Hepatocyte (in vitro differentiated cells): ENCODE results near the gene DR1. TPM values are rescaled to one million over a fixed set of nuclear protein-coding genes. Genes with fewer than 3 reads are reported as not detected.

Source experiments
- DNase-seq: peaks from one replicate; pipeline ENCODE4 v3.0.0-alpha.2; 2016; ENCODE audit warnings: low spot score
- H2AFZ ChIP-seq: fragments of 200-600 bp; sonication (generic); 2 replicates; pipeline ENCODE4 v1.6.0; 2016; ENCODE audit warnings: antibody characterized with exemption, mild to moderate bottlenecking
- H3K27ac ChIP-seq: fragments of 200-600 bp; sonication (generic); 2 replicates; pipeline ENCODE4 v1.5.1; 2016; ENCODE audit warnings: mild to moderate bottlenecking
- H3K27me3 ChIP-seq: fragments of 200-600 bp; sonication (generic); 2 replicates; pipeline ENCODE4 v1.6.1; 2016
- H3K36me3 ChIP-seq: fragments of 200-600 bp; sonication (generic); replicated peaks from 2 replicates; pipeline ENCODE4 v1.5.1; 2016; ENCODE audit warnings: low read depth; ENCODE audit not compliant: insufficient read depth
- H3K4me1 ChIP-seq: fragments of 200-600 bp; sonication (generic); 2 replicates; pipeline ENCODE4 v1.5.1; 2016; ENCODE audit warnings: mild to moderate bottlenecking, moderate library complexity; ENCODE audit not compliant: insufficient read depth
- H3K4me2 ChIP-seq: fragments of 200-600 bp; sonication (generic); 2 replicates; pipeline ENCODE4 v1.6.0; 2016
- H3K4me3 ChIP-seq: fragments of 200-600 bp; sonication (generic); 2 replicates; pipeline ENCODE4 v1.5.1; 2016; ENCODE audit warnings: mild to moderate bottlenecking
- H3K79me2 ChIP-seq: fragments of 200-600 bp; sonication (generic); 2 replicates; pipeline ENCODE4 v1.6.0; 2017; ENCODE audit warnings: mild to moderate bottlenecking
- H3K9me2 ChIP-seq: fragments of 200-600 bp; sonication (generic); replicated peaks from 2 replicates; pipeline ENCODE4 v1.6.0; 2017; ENCODE audit warnings: mild to moderate bottlenecking; ENCODE audit not compliant: insufficient read depth
- H3K9me3 ChIP-seq: fragments of 200-600 bp; sonication (generic); 2 replicates; pipeline ENCODE4 v1.5.1; 2016; ENCODE audit warnings: low read depth, mild to moderate bottlenecking
- H4K20me1 ChIP-seq: fragments of 200-600 bp; sonication (generic); 2 replicates; pipeline ENCODE4 v1.6.0; 2016; ENCODE audit warnings: mild to moderate bottlenecking; ENCODE audit not compliant: insufficient read depth, poor library complexity, severe bottlenecking
- EZH2 ChIP-seq: fragments of 200-600 bp; sonication (generic); IDR thresholded peaks from 2 replicates; pipeline ENCODE4 v1.6.1; 2016; ENCODE audit warnings: antibody characterized with exemption, mild to moderate bottlenecking, borderline replicate concordance
- EZH2phosphoT487 ChIP-seq: fragments of 200-600 bp; sonication (generic); IDR thresholded peaks from one replicate; pipeline ENCODE4 v1.6.1; 2018; ENCODE audit warnings: antibody characterized with exemption, mild to moderate bottlenecking, low read depth, moderate library complexity; ENCODE audit not compliant: unreplicated experiment, severe bottlenecking
- whole genome bisulfite sequencing: methylation state at CpG from one replicate; pipeline ENCODE4 v1.1.6; 2016; ENCODE audit warnings: low lambda C conversion rate; ENCODE audit errors: missing lambda C conversion rate; 5-methylcytosine and 5-hydroxymethylcytosine counted together
- polyA plus RNA-seq: library from polyadenylated mRNA; unstranded; fragments of >200 nt; fragmentation: Nextera tagmentation; extraction: Ambion mirVana; gene quantifications from 2 replicates; pipeline ENCODE4 v1.2.1, GENCODE V29; 2016
- total RNA-seq: library from RNA; depleted of rRNA; stranded (reverse); fragments of >200 nt; gene quantifications from 2 replicates; pipeline ENCODE4 v1.2.3, GENCODE V29; 2014
- TF ChIP-seq, protein P1 (sequence below): fragments of 200-600 bp; sonication (generic); IDR thresholded peaks from 2 replicates; pipeline ENCODE4 v1.5.1; 2016; ENCODE audit warnings: antibody characterized with exemption, mild to moderate bottlenecking; ENCODE audit not compliant: poor library complexity

The DR1 gene
- total and polyA plus RNA-seq, 2 experiments from 2014 or later, result 28.2 to 42.3 TPM

DNA sequence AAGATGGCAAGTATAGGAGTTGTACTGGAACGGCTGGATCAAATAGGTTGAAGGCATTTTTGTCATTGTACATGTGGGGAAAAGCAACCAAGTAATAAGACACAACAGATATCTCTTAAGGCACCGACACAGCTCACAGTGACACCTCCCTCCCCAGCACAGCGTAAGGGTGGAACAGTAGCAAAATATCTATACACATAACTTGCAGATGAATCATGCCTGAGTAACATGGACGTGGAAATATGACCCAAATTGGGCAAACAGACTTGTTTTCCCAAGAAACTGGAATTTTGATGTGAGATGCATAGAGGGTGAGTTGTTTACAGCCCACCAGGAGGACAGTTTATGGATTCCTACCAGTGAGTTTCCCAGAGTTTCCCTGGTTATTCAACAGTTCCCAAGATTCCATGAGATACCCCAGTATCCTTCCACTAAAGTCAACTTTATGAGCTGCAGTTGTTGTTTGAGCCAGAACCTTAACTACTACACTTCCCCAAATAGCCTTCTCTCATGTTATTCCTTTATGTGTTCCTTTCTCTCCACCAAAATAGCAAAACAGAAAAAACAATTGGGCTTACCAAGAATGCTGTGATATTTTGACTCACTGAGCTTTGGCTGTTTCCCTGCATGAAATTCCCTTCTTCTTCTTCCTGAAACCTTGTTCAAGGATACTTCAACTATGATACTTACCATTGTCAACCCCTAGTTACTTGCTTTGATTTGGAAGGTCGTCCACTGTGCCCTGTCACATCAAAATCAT, 7.1 kb upstream of the DR1 start:
- WGBS, result 73% methylated on average over 5 of the region's 5 CpGs
- Histone ChIP-seq H3K79me2 (peaks cover 9% of the 10 kb centered on the region), H3K36me3 (no peaks in the 10 kb centered on the region), H4K20me1 (no peaks in the 10 kb centered on the region), H3K4me1 (no peaks in the 10 kb centered on the region), H2AFZ (no peak overlapping the region), H3K9me3 (no peaks in the 10 kb centered on the region), H3K27ac (no peak overlapping the region), H3K4me3 (no peak overlapping the region), H3K4me2 (no peak overlapping the region), H3K27me3 (no peaks in the 10 kb centered on the region), H3K9me2 (no peaks in the 10 kb centered on the region)
- DNase-seq, result no peak
- TF ChIP-seq, protein P1, sequence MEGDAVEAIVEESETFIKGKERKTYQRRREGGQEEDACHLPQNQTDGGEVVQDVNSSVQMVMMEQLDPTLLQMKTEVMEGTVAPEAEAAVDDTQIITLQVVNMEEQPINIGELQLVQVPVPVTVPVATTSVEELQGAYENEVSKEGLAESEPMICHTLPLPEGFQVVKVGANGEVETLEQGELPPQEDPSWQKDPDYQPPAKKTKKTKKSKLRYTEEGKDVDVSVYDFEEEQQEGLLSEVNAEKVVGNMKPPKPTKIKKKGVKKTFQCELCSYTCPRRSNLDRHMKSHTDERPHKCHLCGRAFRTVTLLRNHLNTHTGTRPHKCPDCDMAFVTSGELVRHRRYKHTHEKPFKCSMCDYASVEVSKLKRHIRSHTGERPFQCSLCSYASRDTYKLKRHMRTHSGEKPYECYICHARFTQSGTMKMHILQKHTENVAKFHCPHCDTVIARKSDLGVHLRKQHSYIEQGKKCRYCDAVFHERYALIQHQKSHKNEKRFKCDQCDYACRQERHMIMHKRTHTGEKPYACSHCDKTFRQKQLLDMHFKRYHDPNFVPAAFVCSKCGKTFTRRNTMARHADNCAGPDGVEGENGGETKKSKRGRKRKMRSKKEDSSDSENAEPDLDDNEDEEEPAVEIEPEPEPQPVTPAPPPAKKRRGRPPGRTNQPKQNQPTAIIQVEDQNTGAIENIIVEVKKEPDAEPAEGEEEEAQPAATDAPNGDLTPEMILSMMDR, result no peak

DNA sequence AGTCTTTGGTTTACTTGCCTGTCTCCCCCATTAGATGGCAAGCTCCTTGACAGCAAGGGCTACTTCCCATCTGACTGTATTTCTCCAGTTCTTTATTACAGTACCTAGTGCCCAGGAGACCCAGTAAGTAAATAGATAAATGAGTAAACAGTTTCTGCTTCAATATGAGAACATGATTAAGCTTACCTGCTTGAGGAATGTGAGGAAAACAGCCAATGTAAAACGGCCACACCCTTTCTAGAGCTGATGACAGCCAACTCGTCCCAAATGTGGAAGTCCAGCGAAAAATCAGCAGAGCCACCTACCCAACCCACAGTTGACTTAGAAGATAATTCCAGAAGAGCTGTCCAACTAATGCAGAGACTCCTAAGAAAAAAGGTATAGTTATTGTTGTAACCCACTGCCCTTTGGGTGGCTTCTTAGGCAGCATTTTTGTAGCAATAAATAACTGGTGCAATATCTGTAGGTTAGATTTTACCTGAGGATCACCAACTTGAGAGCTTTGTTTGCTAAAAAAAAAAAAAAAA, 6.5 kb upstream of the DR1 start:
- no peak for DNase-seq
- H2AFZ ChIP-seq, result no peak overlapping the region

GRCh38 chr1:93340090-93340489, 5.6 kb upstream of the DR1 start:
- Histone ChIP-seq H3K4me2 (no peak overlapping the region), H3K79me2 (peaks cover 19% of the 10 kb centered on the region), H3K4me1 (no peaks in the 10 kb centered on the region), H3K9me2 (no peaks in the 10 kb centered on the region), H3K27me3 (no peaks in the 10 kb centered on the region), H3K36me3 (no peaks in the 10 kb centered on the region), H3K27ac (no peak overlapping the region), H3K4me3 (no peak overlapping the region), H4K20me1 (no peaks in the 10 kb centered on the region), H2AFZ (no peak overlapping the region), H3K9me3 (no peaks in the 10 kb centered on the region)
- TF ChIP-seq EZH2phosphoT487, result no peak
- TF ChIP-seq, protein P1, result no peak
- TF ChIP-seq EZH2, result no peak
- DNase-seq, result no peak

More for the DNA sequence above, 6.5 kb upstream of the DR1 start:
- Histone ChIP-seq H3K4me3 (no peak overlapping the region), H3K9me2 (no peaks in the 10 kb centered on the region), H3K79me2 (peaks cover 14% of the 10 kb centered on the region), H3K27me3 (no peaks in the 10 kb centered on the region), H3K4me2 (no peak overlapping the region), H4K20me1 (no peaks in the 10 kb centered on the region), H3K4me1 (no peaks in the 10 kb centered on the region), H3K36me3 (no peaks in the 10 kb centered on the region), H3K27ac (no peak overlapping the region), H3K9me3 (no peaks in the 10 kb centered on the region)
- TF ChIP-seq EZH2 (no peak), EZH2phosphoT487 (no peak)
- TF ChIP-seq, protein P1, result no peak
- WGBS, result 50% methylated on average over 3 of the region's 3 CpGs

DNA sequence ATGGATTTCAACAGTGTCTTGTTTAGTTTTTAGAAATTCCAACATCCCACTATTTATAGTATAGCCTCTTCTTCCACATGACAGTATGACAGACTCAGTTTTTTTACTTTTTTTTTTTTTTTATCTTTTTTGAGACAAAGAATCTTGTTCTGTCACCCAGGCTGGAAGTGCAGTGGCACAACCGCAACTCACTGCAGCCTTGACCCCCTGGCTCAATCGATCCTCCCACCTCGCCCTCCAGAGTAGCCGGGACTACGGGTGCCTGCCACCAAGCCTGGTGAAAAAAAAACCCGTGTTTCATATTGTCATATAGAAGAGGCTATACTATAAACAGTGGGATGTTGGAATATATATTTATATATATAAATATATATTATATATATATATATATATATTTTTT, 1.2 kb upstream of the DR1 start:
- WGBS, result 93% methylated on average over 6 of the region's 6 CpGs
- no peaks in the 10 kb centered on the region for H3K27me3 ChIP-seq
- no peaks in the 10 kb centered on the region for H3K36me3 ChIP-seq
- H4K20me1 ChIP-seq, result peaks cover 19% of the 10 kb centered on the region
- H3K9me3 ChIP-seq, result no peaks in the 10 kb centered on the region
- TF ChIP-seq, protein P1, result no peak
- no peak for TF ChIP-seq EZH2phosphoT487
- no peak for TF ChIP-seq EZH2
- no peak overlapping the region for H3K27ac ChIP-seq
- H3K79me2 ChIP-seq, result peaks cover 56% of the 10 kb centered on the region
- peaks cover under 1% of the 10 kb centered on the region for H3K4me1 ChIP-seq
- no peak overlapping the region for H2AFZ ChIP-seq
- H3K4me3 ChIP-seq, result no peak overlapping the region
- H3K9me2 ChIP-seq, result no peaks in the 10 kb centered on the region
- H3K4me2 ChIP-seq, result peak overlapping the region; percentile 84
- DNase-seq, result no peak
